GM12878 (cell line): ENCODE data around the gene DGLUCY.

ENCODE experiments used
- ATF2 ChIP-seq: IDR thresholded peaks from 2 replicates; pipeline ENCODE4 v1.6.1; 2012; ENCODE audit warnings: low read length, inconsistent platforms
- CTCF ChIP-seq, 3 experiments: IDR thresholded peaks in 2 of 3; conservative IDR thresholded peaks in 1 of 3; 2 replicates each; pipeline ENCODE4 v1.5.1; 2011; ENCODE audit warnings: low read depth in 3 of 3, low read length in 3 of 3, mild to moderate bottlenecking in 3 of 3, control low read depth in 2 of 3, moderate library complexity in 2 of 3, inconsistent platforms in 1 of 3, mixed read lengths in 1 of 3; ENCODE audit not compliant: control insufficient read depth in 2 of 3, insufficient read depth in 1 of 3; ENCODE audit errors: extremely low read depth in 1 of 3
- EZH2 ChIP-seq: IDR thresholded peaks from 2 replicates; pipeline ENCODE4 v1.6.1; 2012; ENCODE audit warnings: low read depth, mild to moderate bottlenecking, control low read depth, inconsistent platforms, low read length, borderline replicate concordance; ENCODE audit not compliant: control insufficient read depth
- FOXK2 ChIP-seq: fragments of 450-650 bp; IDR thresholded peaks from 2 replicates; pipeline ENCODE4 v1.6.1; 2017; ENCODE audit warnings: mild to moderate bottlenecking, moderate library complexity
- NR2C2 ChIP-seq: IDR thresholded peaks from 2 replicates; pipeline ENCODE4 v1.6.1; 2011; ENCODE audit warnings: borderline replicate concordance, low read depth; ENCODE audit not compliant: control insufficient read depth, insufficient read length
- POLR2AphosphoS5 ChIP-seq: IDR thresholded peaks from 2 replicates; pipeline ENCODE4 v1.6.1; 2011; ENCODE audit warnings: mild to moderate bottlenecking, low read length, inconsistent platforms
- RCOR1 ChIP-seq: conservative IDR thresholded peaks from 2 replicates; pipeline ENCODE4 v1.6.1; 2012; ENCODE audit warnings: low read depth, low read length, improper control_type of control experiment
- SMC3 ChIP-seq: IDR thresholded peaks from 2 replicates; pipeline ENCODE4 v1.6.1; 2011; ENCODE audit warnings: low read length, improper control_type of control experiment, borderline replicate concordance
- TCF7 ChIP-seq: IDR thresholded peaks from 2 replicates; pipeline ENCODE4 v1.6.1; 2014; ENCODE audit warnings: antibody characterized with exemption, borderline replicate concordance
- TF ChIP-seq, protein P1 (sequence below): IDR thresholded peaks from 2 replicates; pipeline ENCODE4 v1.6.1; 2012; ENCODE audit warnings: improper control_type of control experiment, low read depth, low read length; ENCODE audit not compliant: insufficient replicate concordance

DNA sequence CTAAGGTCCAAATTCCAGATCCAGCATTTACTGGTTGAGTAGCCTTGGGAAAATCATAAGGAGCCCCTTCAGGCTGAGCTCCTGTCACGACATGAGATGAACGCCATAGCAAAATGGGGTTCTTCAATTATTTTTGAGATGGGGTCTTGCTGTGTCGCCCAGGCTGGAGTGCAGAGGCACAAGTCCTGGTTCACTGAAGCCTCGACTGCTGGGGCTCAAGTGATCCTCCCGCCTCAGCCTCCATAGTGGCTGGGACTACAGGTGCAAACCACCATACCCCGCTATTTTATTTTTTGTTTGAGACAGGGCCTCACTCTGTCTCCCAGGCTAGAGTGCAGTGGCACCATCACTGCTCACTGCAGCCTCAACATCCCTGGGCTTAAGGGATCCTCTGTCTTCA lies 156.3 kb downstream of the DGLUCY start:
- TF ChIP-seq ATF2 (no peak; the same call in 1 of the 2 replicates), SMC3 (no peak), EZH2 (no peak), RCOR1 (no peak), NR2C2 (no peak), FOXK2 (no peak), CTCF (IDR thresholded peaks at IDR 0.05 in 2 of 3, conservative IDR thresholded peaks at IDR 0.05 in 1 of 3; ENCODE audit: control insufficient read depth in 2 of 3, extremely low read depth in 1 of 3, insufficient read depth in 1 of 3, low read depth in 3 of 3, low read length in 3 of 3) (no peak), POLR2AphosphoS5 (no peak), TCF7 (no peak)
- TF ChIP-seq, protein P1, sequence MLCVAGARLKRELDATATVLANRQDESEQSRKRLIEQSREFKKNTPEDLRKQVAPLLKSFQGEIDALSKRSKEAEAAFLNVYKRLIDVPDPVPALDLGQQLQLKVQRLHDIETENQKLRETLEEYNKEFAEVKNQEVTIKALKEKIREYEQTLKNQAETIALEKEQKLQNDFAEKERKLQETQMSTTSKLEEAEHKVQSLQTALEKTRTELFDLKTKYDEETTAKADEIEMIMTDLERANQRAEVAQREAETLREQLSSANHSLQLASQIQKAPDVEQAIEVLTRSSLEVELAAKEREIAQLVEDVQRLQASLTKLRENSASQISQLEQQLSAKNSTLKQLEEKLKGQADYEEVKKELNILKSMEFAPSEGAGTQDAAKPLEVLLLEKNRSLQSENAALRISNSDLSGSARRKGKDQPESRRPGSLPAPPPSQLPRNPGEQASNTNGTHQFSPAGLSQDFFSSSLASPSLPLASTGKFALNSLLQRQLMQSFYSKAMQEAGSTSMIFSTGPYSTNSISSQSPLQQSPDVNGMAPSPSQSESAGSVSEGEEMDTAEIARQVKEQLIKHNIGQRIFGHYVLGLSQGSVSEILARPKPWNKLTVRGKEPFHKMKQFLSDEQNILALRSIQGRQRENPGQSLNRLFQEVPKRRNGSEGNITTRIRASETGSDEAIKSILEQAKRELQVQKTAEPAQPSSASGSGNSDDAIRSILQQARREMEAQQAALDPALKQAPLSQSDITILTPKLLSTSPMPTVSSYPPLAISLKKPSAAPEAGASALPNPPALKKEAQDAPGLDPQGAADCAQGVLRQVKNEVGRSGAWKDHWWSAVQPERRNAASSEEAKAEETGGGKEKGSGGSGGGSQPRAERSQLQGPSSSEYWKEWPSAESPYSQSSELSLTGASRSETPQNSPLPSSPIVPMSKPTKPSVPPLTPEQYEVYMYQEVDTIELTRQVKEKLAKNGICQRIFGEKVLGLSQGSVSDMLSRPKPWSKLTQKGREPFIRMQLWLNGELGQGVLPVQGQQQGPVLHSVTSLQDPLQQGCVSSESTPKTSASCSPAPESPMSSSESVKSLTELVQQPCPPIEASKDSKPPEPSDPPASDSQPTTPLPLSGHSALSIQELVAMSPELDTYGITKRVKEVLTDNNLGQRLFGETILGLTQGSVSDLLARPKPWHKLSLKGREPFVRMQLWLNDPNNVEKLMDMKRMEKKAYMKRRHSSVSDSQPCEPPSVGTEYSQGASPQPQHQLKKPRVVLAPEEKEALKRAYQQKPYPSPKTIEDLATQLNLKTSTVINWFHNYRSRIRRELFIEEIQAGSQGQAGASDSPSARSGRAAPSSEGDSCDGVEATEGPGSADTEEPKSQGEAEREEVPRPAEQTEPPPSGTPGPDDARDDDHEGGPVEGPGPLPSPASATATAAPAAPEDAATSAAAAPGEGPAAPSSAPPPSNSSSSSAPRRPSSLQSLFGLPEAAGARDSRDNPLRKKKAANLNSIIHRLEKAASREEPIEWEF = no peak
